ENCODE results near the gene GABBR1. TPM values are rescaled to one million over a fixed set of nuclear protein-coding genes. Genes with fewer than 3 reads are reported as not detected.

GABBR1 gene
- total RNA-seq, 2 experiments from 2014 or later: 12.9 to 37.1 TPM

- H3K9me2 ChIP-seq (ENCODE audit: insufficient read depth, low read length): no peaks in the 10 kb centered on the region
- intact Hi-C loops (cut with micrococcal nuclease; ENCODE audit: unreplicated experiment): no loop called here
- BruUV-seq (replicated peaks): no TSS peak
Observed at GRCh38 chr6:29520232-29520631, 112.8 kb downstream of the GABBR1 start.

GRCh38 chr6:29519291-29520010 lies 113.5 kb downstream of the GABBR1 start:
- no peak for DNase-seq (ENCODE audit: low spot score)
- no TSS peak for BruUV-seq (replicated peaks)
- Histone ChIP-seq H3K27ac (ENCODE audit: low read depth, low read length, poor library complexity, severe bottlenecking) (no peak overlapping the region), H2AFZ (ENCODE audit: low read length) (no peak overlapping the region), H3K9me3 (ENCODE audit: low read length) (no peaks in the 10 kb centered on the region), H3K4me3 (ENCODE audit: low read depth, low read length, poor library complexity, severe bottlenecking) (no peak overlapping the region), H3K36me3 (ENCODE audit: insufficient read depth, low read length) (no peaks in the 10 kb centered on the region), H3K9me2 (ENCODE audit: insufficient read depth, low read length) (no peaks in the 10 kb centered on the region), H3K79me2 (ENCODE audit: insufficient read depth, low read depth, low read length) (no peaks in the 10 kb centered on the region), H4K20me1 (ENCODE audit: insufficient read depth, low read length) (no peaks in the 10 kb centered on the region), H3K4me1 (ENCODE audit: insufficient read depth, low read length, poor library complexity, severe bottlenecking) (no peaks in the 10 kb centered on the region), H3K4me2 (ENCODE audit: low read length) (no peak overlapping the region)
- TF ChIP-seq EZH2phosphoT487 (IDR thresholded peaks at IDR 0.05; ENCODE audit: borderline replicate concordance, low read depth, low read length): no peak
- TF ChIP-seq, protein P1, sequence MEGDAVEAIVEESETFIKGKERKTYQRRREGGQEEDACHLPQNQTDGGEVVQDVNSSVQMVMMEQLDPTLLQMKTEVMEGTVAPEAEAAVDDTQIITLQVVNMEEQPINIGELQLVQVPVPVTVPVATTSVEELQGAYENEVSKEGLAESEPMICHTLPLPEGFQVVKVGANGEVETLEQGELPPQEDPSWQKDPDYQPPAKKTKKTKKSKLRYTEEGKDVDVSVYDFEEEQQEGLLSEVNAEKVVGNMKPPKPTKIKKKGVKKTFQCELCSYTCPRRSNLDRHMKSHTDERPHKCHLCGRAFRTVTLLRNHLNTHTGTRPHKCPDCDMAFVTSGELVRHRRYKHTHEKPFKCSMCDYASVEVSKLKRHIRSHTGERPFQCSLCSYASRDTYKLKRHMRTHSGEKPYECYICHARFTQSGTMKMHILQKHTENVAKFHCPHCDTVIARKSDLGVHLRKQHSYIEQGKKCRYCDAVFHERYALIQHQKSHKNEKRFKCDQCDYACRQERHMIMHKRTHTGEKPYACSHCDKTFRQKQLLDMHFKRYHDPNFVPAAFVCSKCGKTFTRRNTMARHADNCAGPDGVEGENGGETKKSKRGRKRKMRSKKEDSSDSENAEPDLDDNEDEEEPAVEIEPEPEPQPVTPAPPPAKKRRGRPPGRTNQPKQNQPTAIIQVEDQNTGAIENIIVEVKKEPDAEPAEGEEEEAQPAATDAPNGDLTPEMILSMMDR (conservative IDR thresholded peaks at IDR 0.05; ENCODE audit: low read length): no peak
- ChIA-PET CTCF (ENCODE audit: unreplicated experiment) (no interaction called here), POLR2A (no interaction called here)
- intact Hi-C loops (cut with micrococcal nuclease; ENCODE audit: unreplicated experiment): no loop called here

More at GRCh38 chr6:29520232-29520631, 112.8 kb downstream of the GABBR1 start:
- DNase-seq (ENCODE audit: low spot score): no peak
- Histone ChIP-seq H4K20me1 (ENCODE audit: insufficient read depth, low read length) (no peaks in the 10 kb centered on the region), H3K4me3 (ENCODE audit: low read depth, low read length, poor library complexity, severe bottlenecking) (no peak overlapping the region), H3K36me3 (ENCODE audit: insufficient read depth, low read length) (no peaks in the 10 kb centered on the region), H3K4me1 (ENCODE audit: insufficient read depth, low read length, poor library complexity, severe bottlenecking) (no peaks in the 10 kb centered on the region), H3K4me2 (ENCODE audit: low read length) (no peak overlapping the region), H3K27ac (ENCODE audit: low read depth, low read length, poor library complexity, severe bottlenecking) (no peak overlapping the region), H2AFZ (ENCODE audit: low read length) (no peak overlapping the region), H3K79me2 (ENCODE audit: insufficient read depth, low read depth, low read length) (no peaks in the 10 kb centered on the region), H3K9me3 (ENCODE audit: low read length) (no peaks in the 10 kb centered on the region)
- TF ChIP-seq, protein P1 (conservative IDR thresholded peaks at IDR 0.05; ENCODE audit: low read length): no peak
- TF ChIP-seq EZH2phosphoT487 (IDR thresholded peaks at IDR 0.05; ENCODE audit: borderline replicate concordance, low read depth, low read length): no peak
- CTCF ChIA-PET (ENCODE audit: unreplicated experiment): no interaction called here
- POLR2A ChIA-PET: no interaction called here

GRCh38 chr6:29517728-29518440 lies 115.1 kb downstream of the GABBR1 start:
- no peaks in the 10 kb centered on the region for H3K4me1 ChIP-seq (ENCODE audit: insufficient read depth, low read length, poor library complexity, severe bottlenecking)
- H2AFZ ChIP-seq (ENCODE audit: low read length): no peak overlapping the region
- no peaks in the 10 kb centered on the region for H4K20me1 ChIP-seq (ENCODE audit: insufficient read depth, low read length)
- no peaks in the 10 kb centered on the region for H3K36me3 ChIP-seq (ENCODE audit: insufficient read depth, low read length)
- no peak for TF ChIP-seq EZH2phosphoT487 (IDR thresholded peaks at IDR 0.05; ENCODE audit: borderline replicate concordance, low read depth, low read length)
- TF ChIP-seq, protein P1 (conservative IDR thresholded peaks at IDR 0.05; ENCODE audit: low read length): no peak
- no peaks in the 10 kb centered on the region for H3K9me3 ChIP-seq (ENCODE audit: low read length)
- H3K4me2 ChIP-seq (ENCODE audit: low read length): no peak overlapping the region
- no TSS peak for BruUV-seq (replicated peaks)
- H3K9me2 ChIP-seq (ENCODE audit: insufficient read depth, low read length): no peaks in the 10 kb centered on the region
- POLR2A ChIA-PET: no interaction called here
- no peak overlapping the region for H3K4me3 ChIP-seq (ENCODE audit: low read depth, low read length, poor library complexity, severe bottlenecking)
- CTCF ChIA-PET (ENCODE audit: unreplicated experiment): no interaction called here
- no peak for DNase-seq (ENCODE audit: low spot score)
- no peaks in the 10 kb centered on the region for H3K79me2 ChIP-seq (ENCODE audit: insufficient read depth, low read depth, low read length)
- no peak overlapping the region for H3K27ac ChIP-seq (ENCODE audit: low read depth, low read length, poor library complexity, severe bottlenecking)
- intact Hi-C loops (cut with micrococcal nuclease; ENCODE audit: unreplicated experiment): no loop called here
